GM12874 (cell line): ENCODE measurements around the gene BTG3.

ENCODE experiments used
- CTCF ChIP-seq: IDR thresholded peaks from 2 replicates; pipeline ENCODE4 v1.5.1; 2011; ENCODE audit warnings: low read depth, mild to moderate bottlenecking, control low read depth, low read length, moderate library complexity; ENCODE audit not compliant: insufficient read depth

The BTG3 gene

GRCh38 chr21:17597680-17598079 is 15.0 kb downstream of the BTG3 start:
- TF ChIP-seq CTCF: no peak

GRCh38 chr21:17590430-17590829 is 22.3 kb downstream of the BTG3 start:
- no peak for TF ChIP-seq CTCF

- peak; percentile 33 for TF ChIP-seq CTCF
These were observed 26.7 kb downstream of the BTG3 start for GRCh38 chr21:17585875-17586450.

GRCh38 chr21:17583898-17584297 is 28.8 kb downstream of the BTG3 start:
- no peak for TF ChIP-seq CTCF

GRCh38 chr21:17580319-17580718 is 32.4 kb downstream of the BTG3 start:
- no peak for TF ChIP-seq CTCF

- TF ChIP-seq CTCF: no peak
These were observed 33.8 kb downstream of the BTG3 start for GRCh38 chr21:17578876-17579275.

GRCh38 chr21:17578162-17578561 is 34.5 kb downstream of the BTG3 start:
- TF ChIP-seq CTCF: no peak
